ENCODE data around the gene PTPRN2.

The PTPRN2 gene

GRCh38 chr7:157721468-157722136 lies 866.0 kb downstream of the PTPRN2 start:
- no peaks in the 10 kb centered on the region for H3K36me3 Mint-ChIP-seq

GRCh38 chr7:157719705-157720655 lies 867.6 kb downstream of the PTPRN2 start:
- Mint-ChIP-seq H3K4me3 (no peak overlapping the region), H3K9me3 (no peaks in the 10 kb centered on the region), H3K36me3 (no peaks in the 10 kb centered on the region), H3K27me3 (peaks cover 21% of the 10 kb centered on the region), H3K27ac (no peak overlapping the region), H3K4me1 (no peaks in the 10 kb centered on the region)
- CTCF ChIA-PET, result no interaction called here
- DNase-seq, result peak; percentile 16

More at GRCh38 chr7:157721468-157722136, 866.0 kb downstream of the PTPRN2 start:
- Mint-ChIP-seq H3K4me3 (no peak overlapping the region), H3K9me3 (no peaks in the 10 kb centered on the region), H3K4me1 (no peaks in the 10 kb centered on the region), H3K27ac (no peak overlapping the region), H3K27me3 (peaks cover 21% of the 10 kb centered on the region)
- CTCF ChIA-PET, result no interaction called here
- DNase-seq, result peak; percentile 17

DNA sequence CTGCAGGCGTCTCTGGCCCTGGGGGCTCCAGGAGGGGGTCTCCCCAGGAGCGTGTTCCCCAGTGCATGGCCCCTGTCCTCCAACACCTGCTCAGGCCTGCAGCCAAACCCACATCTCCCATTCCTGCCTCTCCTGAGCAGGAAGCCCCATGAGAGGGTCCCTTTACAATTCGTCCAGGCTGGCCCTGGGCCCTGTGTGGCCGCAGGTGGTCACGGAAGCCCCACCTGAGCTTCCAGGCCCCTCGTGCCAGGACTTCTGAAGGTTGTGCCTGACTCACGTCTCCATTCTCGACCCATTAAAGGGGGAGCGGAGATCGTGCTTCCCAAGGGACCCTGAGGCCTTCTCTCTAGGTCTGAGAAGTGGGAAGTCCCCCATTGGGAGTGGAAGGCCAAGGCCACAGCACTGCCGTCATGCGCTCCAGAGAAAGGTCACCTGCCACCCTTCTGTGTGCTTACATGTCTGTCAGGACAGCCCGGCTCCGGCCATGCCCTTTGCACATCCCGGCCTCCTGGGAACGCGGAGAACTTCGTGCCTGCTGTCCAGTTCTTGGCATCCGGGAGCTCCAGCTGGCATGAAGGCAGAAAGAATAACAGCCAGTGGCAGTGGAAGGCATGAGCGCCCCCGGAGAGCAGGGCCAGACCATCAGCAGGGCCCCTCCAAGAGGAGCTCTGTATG lies 868.5 kb downstream of the PTPRN2 start:
- no peaks in the 10 kb centered on the region for H3K4me1 Mint-ChIP-seq
- peaks cover 24% of the 10 kb centered on the region for H3K27me3 Mint-ChIP-seq
- no peak overlapping the region for H3K27ac Mint-ChIP-seq
- no peaks in the 10 kb centered on the region for H3K9me3 Mint-ChIP-seq
- DNase-seq, result peak; percentile 14
- H3K4me3 Mint-ChIP-seq, result no peak overlapping the region
- H3K36me3 Mint-ChIP-seq, result no peaks in the 10 kb centered on the region
- CTCF ChIA-PET, result no interaction called here

GRCh38 chr7:157718303-157719007 lies 869.2 kb downstream of the PTPRN2 start:
- H3K4me1 Mint-ChIP-seq, result no peaks in the 10 kb centered on the region
- CTCF ChIA-PET, result no interaction called here
- peaks cover 19% of the 10 kb centered on the region for H3K27me3 Mint-ChIP-seq
- peak; percentile 10 for DNase-seq
- H3K36me3 Mint-ChIP-seq, result no peaks in the 10 kb centered on the region
- no peak overlapping the region for H3K27ac Mint-ChIP-seq
- no peaks in the 10 kb centered on the region for H3K9me3 Mint-ChIP-seq
- no peak overlapping the region for H3K4me3 Mint-ChIP-seq

GRCh38 chr7:157717211-157718174 lies 870.1 kb downstream of the PTPRN2 start:
- peak; percentile 14 for DNase-seq
- Mint-ChIP-seq H3K27ac (no peak overlapping the region), H3K27me3 (peaks cover 22% of the 10 kb centered on the region), H3K4me3 (no peak overlapping the region), H3K9me3 (no peaks in the 10 kb centered on the region), H3K4me1 (no peaks in the 10 kb centered on the region), H3K36me3 (no peaks in the 10 kb centered on the region)
- CTCF ChIA-PET, result no interaction called here

- Mint-ChIP-seq H3K36me3 (no peaks in the 10 kb centered on the region), H3K9me3 (no peaks in the 10 kb centered on the region), H3K27me3 (peaks cover 17% of the 10 kb centered on the region), H3K4me3 (no peak overlapping the region), H3K4me1 (no peaks in the 10 kb centered on the region), H3K27ac (no peak overlapping the region)
- CTCF ChIA-PET, result no interaction called here
- DNase-seq, result peak; percentile 13
Observed at GRCh38 chr7:157715938-157716280, 871.7 kb downstream of the PTPRN2 start.

- Mint-ChIP-seq H3K4me1 (no peaks in the 10 kb centered on the region), H3K36me3 (no peaks in the 10 kb centered on the region), H3K27ac (no peak overlapping the region), H3K9me3 (no peaks in the 10 kb centered on the region), H3K4me3 (no peak overlapping the region), H3K27me3 (peaks cover 11% of the 10 kb centered on the region)
- CTCF ChIA-PET, result no interaction called here
- DNase-seq, result peak; percentile 20
Observed at GRCh38 chr7:157715071-157715937, 872.3 kb downstream of the PTPRN2 start.

DNA sequence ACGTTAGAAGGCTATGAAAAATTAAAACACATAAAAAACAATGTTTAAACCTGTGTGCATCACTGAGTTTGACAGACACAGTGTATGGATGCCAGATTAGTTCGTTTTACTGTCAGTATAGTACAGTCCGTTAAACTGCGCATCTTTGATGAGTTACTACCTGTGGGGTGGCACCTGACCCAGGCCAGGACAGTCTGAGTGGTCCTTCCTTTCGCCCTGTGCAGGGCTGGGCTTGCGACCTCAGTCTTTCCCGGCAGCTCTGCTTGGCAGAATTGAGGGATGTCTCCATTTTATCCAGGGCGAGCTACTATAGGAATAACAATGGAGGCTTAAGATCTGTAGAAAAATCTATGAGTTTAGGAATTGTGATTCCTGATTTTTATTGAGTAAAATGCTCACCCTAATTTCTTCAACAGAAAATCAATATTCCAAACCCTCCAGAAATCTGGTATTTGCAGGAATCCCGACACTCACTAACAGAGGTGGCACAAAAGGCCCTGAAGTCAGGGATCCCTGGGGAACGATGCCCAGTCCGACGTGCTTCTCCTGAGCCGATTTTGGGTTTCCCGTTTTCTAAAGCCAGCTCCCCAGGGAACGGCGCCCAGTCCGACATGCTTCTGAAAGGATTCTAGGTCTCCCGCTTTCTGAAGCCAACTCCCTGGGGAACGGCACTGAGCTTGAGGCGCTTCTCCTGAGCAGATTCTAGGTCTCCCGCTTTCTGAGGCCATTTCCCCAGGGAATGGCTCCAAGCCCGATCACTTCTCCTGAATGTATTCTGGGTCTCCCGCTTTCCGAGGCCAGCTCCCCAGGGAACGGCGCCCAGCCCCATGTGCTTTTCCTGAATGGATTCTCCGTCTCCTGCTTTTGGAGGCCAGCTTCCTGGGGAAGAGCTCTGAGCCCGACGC lies 873.2 kb downstream of the PTPRN2 start:
- no peak overlapping the region for H3K4me3 Mint-ChIP-seq
- no peaks in the 10 kb centered on the region for H3K36me3 Mint-ChIP-seq
- H3K4me1 Mint-ChIP-seq, result no peaks in the 10 kb centered on the region
- no peak overlapping the region for H3K27ac Mint-ChIP-seq
- H3K9me3 Mint-ChIP-seq, result no peaks in the 10 kb centered on the region
- DNase-seq, result peak; percentile 3
- H3K27me3 Mint-ChIP-seq, result peaks cover 14% of the 10 kb centered on the region
- CTCF ChIA-PET, result interaction anchor here (0.5 kb wide), 1 partner anchor 221 kb away, joined by 3 read pairs; no protein-coding TSS in a partner anchor

GRCh38 chr7:157713591-157713990 lies 874.0 kb downstream of the PTPRN2 start:
- Mint-ChIP-seq H3K27me3 (peaks cover 14% of the 10 kb centered on the region), H3K36me3 (no peaks in the 10 kb centered on the region), H3K4me1 (no peaks in the 10 kb centered on the region), H3K9me3 (no peaks in the 10 kb centered on the region), H3K27ac (no peak overlapping the region), H3K4me3 (no peak overlapping the region)
- peak; percentile 1 for DNase-seq
- CTCF ChIA-PET, result no interaction called here

GRCh38 chr7:157712666-157713235 lies 874.9 kb downstream of the PTPRN2 start:
- Mint-ChIP-seq H3K27ac (no peak overlapping the region), H3K36me3 (no peaks in the 10 kb centered on the region), H3K9me3 (no peaks in the 10 kb centered on the region), H3K4me3 (no peak overlapping the region), H3K27me3 (peaks cover 19% of the 10 kb centered on the region), H3K4me1 (no peaks in the 10 kb centered on the region)
- peak; percentile 17 for DNase-seq
- CTCF ChIA-PET, result no interaction called here

DNA sequence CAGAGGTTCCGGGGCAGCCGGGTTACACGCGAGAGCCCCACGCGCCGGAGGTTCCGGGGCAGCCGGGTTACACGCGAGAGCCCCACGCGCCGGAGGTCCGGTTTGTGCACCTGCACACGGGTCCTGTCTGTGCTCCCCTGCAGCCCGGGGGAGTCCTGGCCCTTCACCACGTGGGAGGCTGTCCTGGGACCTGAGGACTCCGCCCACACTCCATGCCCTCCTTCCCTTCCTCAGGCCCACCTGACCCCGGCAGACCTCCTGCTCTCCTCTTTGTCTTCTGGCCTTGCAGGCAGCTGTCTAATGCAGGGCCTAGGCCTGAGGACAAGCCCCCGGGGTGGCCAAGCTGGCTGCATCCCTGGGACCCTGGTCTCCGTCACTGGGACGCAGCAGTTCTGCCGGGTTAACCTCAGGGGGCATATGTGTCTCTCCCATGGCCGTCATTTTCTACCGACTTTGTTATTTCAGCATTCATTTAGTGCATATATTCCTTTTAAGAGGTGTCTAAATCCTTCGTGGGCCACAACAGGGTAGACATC lies 876.2 kb downstream of the PTPRN2 start:
- Mint-ChIP-seq H3K27ac (no peak overlapping the region), H3K36me3 (no peaks in the 10 kb centered on the region), H3K4me3 (no peak overlapping the region), H3K4me1 (no peaks in the 10 kb centered on the region), H3K9me3 (no peaks in the 10 kb centered on the region), H3K27me3 (peaks cover 28% of the 10 kb centered on the region)
- CTCF ChIA-PET, result no interaction called here
- DNase-seq, result peak; percentile 9

Measured in activated naive CD4-positive, alpha-beta T cell treated with anti-CD3 and anti-CD28 coated beads, Interleukin-2, amount 10 ng/mL, durations not matched to agents 7 days and 5 days (primary cell).